Fibroblast of pulmonary artery (primary cell): ENCODE measurements around the gene GZF1.

Experiments used
- DNase-seq: peaks from one replicate; pipeline ENCODE4 v3.0.0-alpha.2; 2010; ENCODE audit warnings: low read depth
- H3K4me3 ChIP-seq: replicated peaks from 2 replicates; pipeline ENCODE4 v1.5.1; 2011; ENCODE audit warnings: low read depth, mild to moderate bottlenecking, control low read depth, low read length, moderate library complexity
- CTCF ChIP-seq: IDR thresholded peaks from 2 replicates; pipeline ENCODE4 v1.5.1; 2011; ENCODE audit warnings: mild to moderate bottlenecking, control low read depth, low read length, inconsistent platforms; ENCODE audit errors: missing control alignments

GZF1 gene

GRCh38 chr20:23390091-23390774, 28.3 kb downstream of the GZF1 start:
- no peak for DNase-seq
- no peak for TF ChIP-seq CTCF
- H3K4me3 ChIP-seq: no peak overlapping the region

GRCh38 chr20:23391707-23392310, 29.8 kb downstream of the GZF1 start:
- no peak for TF ChIP-seq CTCF
- H3K4me3 ChIP-seq: no peak overlapping the region
- DNase-seq: no peak

GRCh38 chr20:23393996-23394775, 32.2 kb downstream of the GZF1 start:
- no peak for DNase-seq

GRCh38 chr20:23396950-23397627, 35.1 kb downstream of the GZF1 start:
- no peak for TF ChIP-seq CTCF
- peak; percentile 21 for DNase-seq

More at GRCh38 chr20:23393996-23394775, 32.2 kb downstream of the GZF1 start:
- no peak for TF ChIP-seq CTCF
- no peak overlapping the region for H3K4me3 ChIP-seq

GRCh38 chr20:23397961-23398360, 36.0 kb downstream of the GZF1 start:
- DNase-seq: peak; percentile 69
- no peak overlapping the region for H3K4me3 ChIP-seq
- no peak for TF ChIP-seq CTCF

More at GRCh38 chr20:23396950-23397627, 35.1 kb downstream of the GZF1 start:
- H3K4me3 ChIP-seq: no peak overlapping the region

- no peak overlapping the region for H3K4me3 ChIP-seq
- DNase-seq: peak; percentile 45
- no peak for TF ChIP-seq CTCF
Measured at GRCh38 chr20:23399568-23400241, 37.7 kb downstream of the GZF1 start.
